VCaP (cell line): ENCODE data around the gene CPEB3.
A peak's percentile ranks its signal among the peaks of the same experiment; 100 is the strongest.
"Not testable (repeated sequence)": the region's sequence is repeated elsewhere in the genome, so short reads cannot be mapped to it uniquely, and the experiment has no call there.

ENCODE experiments used
- H3K27ac ChIP-seq: fragments of 450-650 bp; 2 replicates; pipeline ENCODE4 v1.5.1; 2017
- TF ChIP-seq, protein P1 (sequence below): fragments of 450-650 bp; conservative IDR thresholded peaks from 2 replicates; pipeline ENCODE4 v1.5.1; 2017; ENCODE audit warnings: mild to moderate bottlenecking, moderate library complexity

The CPEB3 gene

GRCh38 chr10:92222603-92223262, 68.1 kb downstream of the CPEB3 start:
- H3K27ac ChIP-seq: no peak overlapping the region
- TF ChIP-seq, protein P1, sequence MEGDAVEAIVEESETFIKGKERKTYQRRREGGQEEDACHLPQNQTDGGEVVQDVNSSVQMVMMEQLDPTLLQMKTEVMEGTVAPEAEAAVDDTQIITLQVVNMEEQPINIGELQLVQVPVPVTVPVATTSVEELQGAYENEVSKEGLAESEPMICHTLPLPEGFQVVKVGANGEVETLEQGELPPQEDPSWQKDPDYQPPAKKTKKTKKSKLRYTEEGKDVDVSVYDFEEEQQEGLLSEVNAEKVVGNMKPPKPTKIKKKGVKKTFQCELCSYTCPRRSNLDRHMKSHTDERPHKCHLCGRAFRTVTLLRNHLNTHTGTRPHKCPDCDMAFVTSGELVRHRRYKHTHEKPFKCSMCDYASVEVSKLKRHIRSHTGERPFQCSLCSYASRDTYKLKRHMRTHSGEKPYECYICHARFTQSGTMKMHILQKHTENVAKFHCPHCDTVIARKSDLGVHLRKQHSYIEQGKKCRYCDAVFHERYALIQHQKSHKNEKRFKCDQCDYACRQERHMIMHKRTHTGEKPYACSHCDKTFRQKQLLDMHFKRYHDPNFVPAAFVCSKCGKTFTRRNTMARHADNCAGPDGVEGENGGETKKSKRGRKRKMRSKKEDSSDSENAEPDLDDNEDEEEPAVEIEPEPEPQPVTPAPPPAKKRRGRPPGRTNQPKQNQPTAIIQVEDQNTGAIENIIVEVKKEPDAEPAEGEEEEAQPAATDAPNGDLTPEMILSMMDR: no peak

DNA sequence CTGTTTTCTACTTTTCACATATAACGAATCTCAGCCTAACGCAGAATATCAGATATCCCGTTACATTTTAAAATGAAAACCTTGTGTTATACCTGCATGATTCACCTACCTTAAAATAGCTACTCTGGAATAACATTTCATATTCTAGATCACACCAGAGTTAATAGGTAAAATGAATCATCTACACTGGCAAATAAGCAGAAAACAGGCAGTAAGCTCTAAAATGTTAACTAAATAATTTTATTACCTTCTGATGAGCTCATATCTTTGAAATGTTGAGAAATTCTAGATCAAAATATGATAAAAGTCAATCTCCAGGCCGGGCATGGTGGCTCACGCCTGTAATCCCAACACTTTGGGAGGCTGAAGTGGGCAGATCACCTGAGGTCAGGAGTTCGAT, 71.3 kb downstream of the CPEB3 start:
- H3K27ac ChIP-seq: no peak overlapping the region

GRCh38 chr10:92218569-92218968, 72.3 kb downstream of the CPEB3 start:
- TF ChIP-seq, protein P1: no peak
- H3K27ac ChIP-seq: no peak overlapping the region

More for the DNA sequence above, 71.3 kb downstream of the CPEB3 start:
- TF ChIP-seq, protein P1: no peak

GRCh38 chr10:92216608-92217007, 74.3 kb downstream of the CPEB3 start:
- H3K27ac ChIP-seq: not testable (repeated sequence)
- TF ChIP-seq, protein P1: 0 out of 2 replicates have a peak, but pooled peaks have one; percentile 8

DNA sequence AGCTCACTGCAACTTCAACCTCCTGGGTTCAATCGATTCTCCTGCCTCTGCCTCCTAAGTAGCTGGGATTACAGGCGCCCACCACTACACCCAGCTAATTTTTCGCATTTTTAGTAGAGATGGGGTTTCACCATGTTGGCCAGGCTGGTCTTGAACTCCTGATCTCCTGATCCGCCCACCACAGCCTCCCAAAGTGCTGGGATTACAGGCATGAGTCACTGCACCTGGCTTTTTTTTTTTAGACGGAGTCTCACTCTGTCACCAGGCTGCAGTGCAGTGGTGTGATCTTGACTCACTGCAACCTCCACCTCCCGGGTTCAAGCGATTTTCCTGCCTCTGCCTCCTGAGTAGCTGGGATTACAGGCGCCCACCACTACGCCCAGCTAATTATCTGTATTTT, 75.7 kb downstream of the CPEB3 start:
- not testable (repeated sequence) for H3K27ac ChIP-seq

DNA sequence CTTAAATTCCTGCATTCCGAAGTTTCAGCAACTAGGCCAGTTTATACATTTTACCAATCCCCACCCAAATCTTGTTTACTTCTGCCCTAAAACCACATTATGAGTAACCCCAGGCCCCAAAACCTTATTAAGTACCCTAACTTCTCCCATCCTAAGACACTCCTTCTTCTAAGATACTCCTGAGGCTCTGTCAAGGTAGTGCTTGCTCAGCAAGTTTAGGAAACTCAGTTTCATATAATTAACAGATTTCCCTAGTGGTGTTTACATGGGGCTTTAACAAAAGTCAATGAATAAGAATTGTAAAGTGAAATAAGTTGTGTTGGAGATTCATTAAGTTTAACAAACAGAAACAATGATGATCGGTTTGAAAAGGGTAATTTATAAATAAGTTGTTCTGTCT, 77.8 kb downstream of the CPEB3 start:
- TF ChIP-seq, protein P1: no peak
- no peak overlapping the region for H3K27ac ChIP-seq

DNA sequence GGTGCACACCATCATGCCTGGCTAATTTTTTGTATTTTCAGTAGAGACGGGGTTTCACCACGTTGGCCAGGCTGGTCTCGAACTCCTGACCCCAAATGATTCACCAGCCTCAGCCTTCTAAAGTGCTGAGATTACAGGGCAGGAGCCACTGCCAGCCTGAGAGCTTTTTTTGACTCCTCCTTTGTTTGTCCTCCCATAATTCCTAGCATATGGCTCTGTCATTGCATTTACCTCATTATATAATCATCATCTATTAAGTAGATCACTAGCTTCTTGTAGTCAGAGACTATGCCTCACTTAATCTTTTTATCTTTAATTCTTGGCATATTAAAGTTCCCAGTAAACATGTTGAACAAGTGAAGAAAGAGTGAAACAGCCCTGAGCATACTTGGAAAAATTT, 82.1 kb downstream of the CPEB3 start:
- H3K27ac ChIP-seq: 0 out of 2 replicates have a peak overlapping the region, but pooled peaks have one; percentile 0
- TF ChIP-seq, protein P1: no peak

- TF ChIP-seq, protein P1: no peak
- 0 out of 2 replicates have a peak overlapping the region, but pooled peaks have one; percentile 0 for H3K27ac ChIP-seq
These were observed 82.6 kb downstream of the CPEB3 start for GRCh38 chr10:92208157-92208720.
